OCI-LY3 (cell line): Measurements from ENCODE around the gene CDH5.

ENCODE experiments used
- EZH2phosphoT487 ChIP-seq: fragments of 200-600 bp; shearing (Covaris generic); IDR thresholded peaks from 2 replicates; pipeline ENCODE4 v1.6.1; 2018; ENCODE audit warnings: antibody characterized with exemption, mixed run types, low read depth
- TF ChIP-seq, protein P1 (sequence below): fragments of 200-600, 300-600 bp; sonication (generic); IDR thresholded peaks from 2 replicates; pipeline ENCODE4 v1.5.1; 2014; ENCODE audit warnings: antibody characterized with exemption, low read length, low read depth

DNA sequence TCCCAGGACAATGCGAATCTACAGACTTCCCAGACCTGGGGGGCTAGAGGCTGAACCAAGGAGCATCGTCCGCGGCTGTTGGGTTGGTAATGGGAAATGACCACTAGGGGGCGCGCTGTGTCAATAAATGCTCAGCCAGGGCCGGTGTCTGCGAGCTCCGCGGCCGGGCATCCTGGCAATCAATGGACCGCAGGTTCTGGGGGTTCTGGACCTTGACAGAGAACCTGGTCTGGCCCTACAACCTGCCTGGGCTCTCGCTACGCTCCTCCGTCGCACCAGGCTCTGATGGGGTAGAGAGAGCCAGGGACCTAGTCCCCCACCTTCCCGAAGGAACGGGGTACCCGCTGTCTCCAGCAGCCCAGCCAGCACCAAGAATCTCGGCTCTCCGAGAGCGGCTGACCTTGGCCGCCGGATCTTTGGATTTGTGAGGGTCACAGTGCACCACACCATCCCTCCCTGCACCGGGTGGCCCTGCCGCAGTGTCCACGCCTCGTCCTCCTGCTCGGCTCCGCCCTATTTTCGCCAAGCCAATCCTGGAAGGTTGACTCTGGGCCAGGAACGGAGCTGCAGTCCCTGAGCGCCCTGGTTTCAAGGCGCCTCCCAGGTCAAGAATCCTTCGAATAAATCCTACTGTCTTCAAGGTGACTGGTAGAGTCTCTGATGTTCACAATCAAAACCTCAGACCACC lies 40.2 kb downstream of the CDH5 start:
- TF ChIP-seq, protein P1, sequence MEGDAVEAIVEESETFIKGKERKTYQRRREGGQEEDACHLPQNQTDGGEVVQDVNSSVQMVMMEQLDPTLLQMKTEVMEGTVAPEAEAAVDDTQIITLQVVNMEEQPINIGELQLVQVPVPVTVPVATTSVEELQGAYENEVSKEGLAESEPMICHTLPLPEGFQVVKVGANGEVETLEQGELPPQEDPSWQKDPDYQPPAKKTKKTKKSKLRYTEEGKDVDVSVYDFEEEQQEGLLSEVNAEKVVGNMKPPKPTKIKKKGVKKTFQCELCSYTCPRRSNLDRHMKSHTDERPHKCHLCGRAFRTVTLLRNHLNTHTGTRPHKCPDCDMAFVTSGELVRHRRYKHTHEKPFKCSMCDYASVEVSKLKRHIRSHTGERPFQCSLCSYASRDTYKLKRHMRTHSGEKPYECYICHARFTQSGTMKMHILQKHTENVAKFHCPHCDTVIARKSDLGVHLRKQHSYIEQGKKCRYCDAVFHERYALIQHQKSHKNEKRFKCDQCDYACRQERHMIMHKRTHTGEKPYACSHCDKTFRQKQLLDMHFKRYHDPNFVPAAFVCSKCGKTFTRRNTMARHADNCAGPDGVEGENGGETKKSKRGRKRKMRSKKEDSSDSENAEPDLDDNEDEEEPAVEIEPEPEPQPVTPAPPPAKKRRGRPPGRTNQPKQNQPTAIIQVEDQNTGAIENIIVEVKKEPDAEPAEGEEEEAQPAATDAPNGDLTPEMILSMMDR, result peak; percentile 92
- TF ChIP-seq EZH2phosphoT487, result no peak
